ENCODE data around the gene NUDCD2. TPM values are rescaled to one million over a fixed set of nuclear protein-coding genes. Genes with fewer than 3 reads are reported as not detected.
A peak's percentile ranks its signal among the peaks of the same experiment; 100 is the strongest.

Gene NUDCD2
- total and polyA plus RNA-seq, 4 donors = 3.8 to 25.0 (median 11.6) TPM

DNA sequence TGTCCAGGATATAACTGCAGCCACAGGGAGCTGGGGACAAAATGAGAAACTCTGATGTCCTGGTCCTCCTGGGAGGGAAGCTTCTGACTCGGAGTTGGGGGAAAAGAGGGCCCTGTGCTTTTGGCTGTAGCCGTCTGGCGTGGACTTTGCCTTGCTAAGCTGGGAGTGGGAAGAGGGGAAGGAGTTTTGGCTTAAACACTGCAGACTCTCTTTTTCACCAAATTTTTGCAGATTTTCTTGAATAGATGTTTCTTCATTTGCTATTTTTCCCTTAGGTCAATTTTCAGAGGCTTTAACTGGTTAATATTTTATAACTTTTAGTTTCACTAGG is 29.8 kb upstream of the NUDCD2 start:
- Histone ChIP-seq H3K27ac (ENCODE audit: low read depth in 1 of 2, low read length in 1 of 2) (no peak overlapping the region), H3K4me1 (ENCODE audit: control insufficient read depth in 5 of 5, insufficient read depth in 5 of 5, low read length in 5 of 5) (peaks cover 0 to 14% (median 0%) of the 10 kb centered on the region in 5 donors), H3K27me3 (ENCODE audit: control insufficient read depth in 3 of 3, insufficient read depth in 3 of 3, low read length in 2 of 3) (no peaks in the 10 kb centered on the region), H3K9ac (ENCODE audit: insufficient read depth in 1 of 2, low read length in 2 of 2) (no peak overlapping the region), H3K4me3 (no peak overlapping the region), H3K9me3 (ENCODE audit: control insufficient read depth in 4 of 4, insufficient read depth in 3 of 4, low read length in 3 of 4) (no peaks in the 10 kb centered on the region), H3K36me3 (ENCODE audit: control insufficient read depth in 4 of 4, insufficient read depth in 4 of 4, low read length in 4 of 4) (peaks cover 0 to 6% (median 0%) of the 10 kb centered on the region in 4 donors)
- ATAC-seq (ENCODE audit: insufficient read depth, low FRiP score) (no peak), DNase-seq (peak in 1 of 3 donors; percentile 2)
- TF ChIP-seq, protein P1, sequence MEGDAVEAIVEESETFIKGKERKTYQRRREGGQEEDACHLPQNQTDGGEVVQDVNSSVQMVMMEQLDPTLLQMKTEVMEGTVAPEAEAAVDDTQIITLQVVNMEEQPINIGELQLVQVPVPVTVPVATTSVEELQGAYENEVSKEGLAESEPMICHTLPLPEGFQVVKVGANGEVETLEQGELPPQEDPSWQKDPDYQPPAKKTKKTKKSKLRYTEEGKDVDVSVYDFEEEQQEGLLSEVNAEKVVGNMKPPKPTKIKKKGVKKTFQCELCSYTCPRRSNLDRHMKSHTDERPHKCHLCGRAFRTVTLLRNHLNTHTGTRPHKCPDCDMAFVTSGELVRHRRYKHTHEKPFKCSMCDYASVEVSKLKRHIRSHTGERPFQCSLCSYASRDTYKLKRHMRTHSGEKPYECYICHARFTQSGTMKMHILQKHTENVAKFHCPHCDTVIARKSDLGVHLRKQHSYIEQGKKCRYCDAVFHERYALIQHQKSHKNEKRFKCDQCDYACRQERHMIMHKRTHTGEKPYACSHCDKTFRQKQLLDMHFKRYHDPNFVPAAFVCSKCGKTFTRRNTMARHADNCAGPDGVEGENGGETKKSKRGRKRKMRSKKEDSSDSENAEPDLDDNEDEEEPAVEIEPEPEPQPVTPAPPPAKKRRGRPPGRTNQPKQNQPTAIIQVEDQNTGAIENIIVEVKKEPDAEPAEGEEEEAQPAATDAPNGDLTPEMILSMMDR (IDR thresholded peaks at IDR 0.05; ENCODE audit: control extremely low read depth, extremely low read depth) = no peak
- 93 to 98% methylated on average over 3 of the region's 3 CpGs for WGBS, 2 donors

DNA sequence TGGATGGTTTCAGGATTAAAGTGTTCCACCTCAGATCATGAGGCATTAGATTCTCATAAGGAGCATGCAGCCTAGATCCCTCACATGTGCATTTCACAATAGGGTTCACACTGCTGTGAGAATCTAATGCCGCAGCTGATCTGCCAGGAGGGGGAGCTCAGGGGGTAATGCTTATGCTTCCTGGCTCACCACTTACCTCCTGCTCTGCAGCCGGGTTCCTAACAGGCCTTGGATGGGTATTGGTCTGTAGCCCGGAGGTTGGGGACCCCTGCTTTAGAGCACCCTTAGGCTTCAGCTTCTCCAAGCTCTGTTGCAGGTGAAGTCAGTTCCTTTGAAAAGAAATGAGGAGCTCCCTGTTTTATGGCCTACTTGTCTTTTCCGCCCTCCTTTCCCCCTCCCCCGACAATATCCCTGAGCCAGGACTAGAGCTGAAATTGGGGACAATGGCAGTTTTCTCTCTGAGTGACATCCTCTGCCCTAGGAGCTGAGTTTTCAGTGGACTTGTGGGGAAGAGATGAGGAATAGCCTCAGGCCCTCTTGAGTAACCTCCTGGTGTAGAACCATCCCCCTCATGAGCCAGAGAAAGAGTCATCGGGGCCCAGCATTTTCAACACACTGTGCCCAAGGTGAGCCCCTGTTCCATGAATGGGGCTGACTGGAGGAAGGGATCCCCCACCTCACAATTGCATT is 29.3 kb upstream of the NUDCD2 start:
- 89 to 93% methylated on average over 6 of the region's 6 CpGs for WGBS, 2 donors
- H3K4me3 ChIP-seq = no peak overlapping the region
- ATAC-seq (ENCODE audit: insufficient read depth, low FRiP score) (no peak), DNase-seq (peak in 1 of 3 donors; percentile 6)
- TF ChIP-seq, protein P1 (IDR thresholded peaks at IDR 0.05; ENCODE audit: control extremely low read depth, extremely low read depth) = no peak
- no peaks in the 10 kb centered on the region for H3K9me3 ChIP-seq (ENCODE audit: control insufficient read depth in 4 of 4, insufficient read depth in 3 of 4, low read length in 3 of 4)
- H3K27ac ChIP-seq (ENCODE audit: low read depth in 1 of 2, low read length in 1 of 2) = no peak overlapping the region
- no peak overlapping the region for H3K9ac ChIP-seq (ENCODE audit: insufficient read depth in 1 of 2, low read length in 2 of 2)
- H3K36me3 ChIP-seq (ENCODE audit: control insufficient read depth in 4 of 4, insufficient read depth in 4 of 4, low read length in 4 of 4) = peaks cover 0 to 6% (median 0%) of the 10 kb centered on the region in 4 donors
- peaks cover 0 to 14% (median 0%) of the 10 kb centered on the region in 5 donors for H3K4me1 ChIP-seq (ENCODE audit: control insufficient read depth in 5 of 5, insufficient read depth in 5 of 5, low read length in 5 of 5)
- H3K27me3 ChIP-seq (ENCODE audit: control insufficient read depth in 3 of 3, insufficient read depth in 3 of 3, low read length in 2 of 3) = no peaks in the 10 kb centered on the region

DNA sequence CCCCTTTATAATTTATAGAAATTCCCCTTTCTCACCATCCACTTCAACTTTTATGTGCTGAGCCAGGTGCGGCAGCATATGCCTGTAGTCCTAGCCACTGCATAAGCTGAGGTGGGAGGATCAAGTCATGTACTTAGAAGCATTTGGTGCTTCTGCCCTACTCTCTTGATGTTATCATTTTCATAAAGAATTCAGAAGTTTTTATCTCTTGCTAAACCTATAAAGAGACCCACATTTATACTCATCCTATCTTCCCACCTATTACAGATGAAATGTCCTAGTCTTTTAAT is 19.0 kb upstream of the NUDCD2 start:
- no peak for ATAC-seq (ENCODE audit: insufficient read depth, low FRiP score)
- Histone ChIP-seq H3K9ac (ENCODE audit: insufficient read depth in 1 of 2, low read length in 2 of 2) (no peak overlapping the region), H3K4me1 (ENCODE audit: control insufficient read depth in 5 of 5, insufficient read depth in 5 of 5, low read length in 5 of 5) (no peaks in the 10 kb centered on the region), H3K9me3 (ENCODE audit: control insufficient read depth in 4 of 4, insufficient read depth in 3 of 4, low read length in 3 of 4) (no peaks in the 10 kb centered on the region), H3K4me3 (no peak overlapping the region), H3K27me3 (ENCODE audit: control insufficient read depth in 3 of 3, insufficient read depth in 3 of 3, low read length in 2 of 3) (no peaks in the 10 kb centered on the region), H3K36me3 (ENCODE audit: control insufficient read depth in 4 of 4, insufficient read depth in 4 of 4, low read length in 4 of 4) (peaks cover 0 to 18% (median 2%) of the 10 kb centered on the region in 4 donors), H3K27ac (ENCODE audit: low read depth in 1 of 2, low read length in 1 of 2) (no peak overlapping the region)
- no peak for DNase-seq
- whole genome bisulfite sequencing, 2 donors = 96 to 100% methylated on average over 1 of the region's 1 CpG
- TF ChIP-seq, protein P1 (IDR thresholded peaks at IDR 0.05; ENCODE audit: control extremely low read depth, extremely low read depth) = no peak

Measured in lung (tissue), 12 donors.